ENCODE results near the gene CTLA4. TPM values are rescaled to one million over a fixed set of nuclear protein-coding genes. Genes with fewer than 3 reads are reported as not detected.
A peak's percentile ranks its signal among the peaks of the same experiment; 100 is the strongest.

Gene CTLA4
- polyA plus RNA-seq, 3 donors = 0.08 TPM; not detected in 2

DNA sequence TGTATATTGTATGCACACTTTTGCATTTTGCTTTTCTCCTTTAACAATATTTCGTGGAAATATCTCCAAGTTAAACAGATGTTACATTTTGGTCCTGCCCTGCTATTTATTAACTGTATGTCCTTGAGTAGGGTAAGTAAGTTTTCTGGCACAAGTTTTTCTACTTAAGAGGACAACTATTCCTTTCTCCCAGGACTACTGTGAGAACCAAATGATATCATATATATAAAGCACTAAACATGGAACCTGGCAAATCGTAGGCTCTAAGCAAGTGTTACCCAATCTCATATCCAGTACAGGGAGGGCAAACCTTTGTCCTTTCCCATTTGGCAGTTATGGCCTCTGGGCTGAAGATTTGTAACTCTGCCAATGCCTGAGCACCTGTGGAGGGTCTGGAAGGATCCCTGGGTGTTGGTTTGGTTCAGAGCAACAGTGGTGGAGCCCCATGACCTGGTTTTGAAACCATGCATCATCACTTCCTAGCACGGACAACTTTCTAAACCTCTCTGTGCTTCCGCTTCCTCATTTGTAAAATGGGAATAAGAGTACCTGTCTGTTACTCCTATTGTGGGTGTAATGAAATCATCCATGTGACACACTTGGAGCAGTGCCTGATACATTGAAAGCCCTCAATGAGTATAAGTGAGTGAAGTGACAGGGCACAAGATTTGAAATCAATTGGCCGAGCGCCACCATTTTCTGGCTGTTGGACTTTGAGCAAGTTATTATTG lies 40.7 kb downstream of the CTLA4 start:
- Mint-ChIP-seq H3K9me3 (peaks cover 0 to 5% (median 3%) of the 10 kb centered on the region in 7 donors), H3K36me3 (peaks cover 2 to 3% of the 10 kb centered on the region in 2 donors), H3K4me3 (no peak overlapping the region), H3K27me3 (ENCODE audit: low read depth in 3 of 3) (no peaks in the 10 kb centered on the region), H3K27ac (peak overlapping the region; percentile 84 to 95 (median 90)), H3K4me1 (peaks cover 25% of the 10 kb centered on the region)
- H3K4me2 ChIP-seq (replicated peaks; ENCODE audit: extremely low read depth, low read length, poor library complexity, severe bottlenecking) = peak overlapping the region; percentile 72
- peak overlapping the region; percentile 73 to 85 for H3K27ac ChIP-seq (ENCODE audit: low read depth in 1 of 2, low read length in 2 of 2)
- peaks cover 0 to under 1% of the 10 kb centered on the region in 2 donors for H3K36me3 ChIP-seq (replicated peaks in 1 of 2; ENCODE audit: control insufficient read depth in 1 of 2, insufficient read depth in 2 of 2, low read length in 2 of 2)
- TF ChIP-seq, protein P1, sequence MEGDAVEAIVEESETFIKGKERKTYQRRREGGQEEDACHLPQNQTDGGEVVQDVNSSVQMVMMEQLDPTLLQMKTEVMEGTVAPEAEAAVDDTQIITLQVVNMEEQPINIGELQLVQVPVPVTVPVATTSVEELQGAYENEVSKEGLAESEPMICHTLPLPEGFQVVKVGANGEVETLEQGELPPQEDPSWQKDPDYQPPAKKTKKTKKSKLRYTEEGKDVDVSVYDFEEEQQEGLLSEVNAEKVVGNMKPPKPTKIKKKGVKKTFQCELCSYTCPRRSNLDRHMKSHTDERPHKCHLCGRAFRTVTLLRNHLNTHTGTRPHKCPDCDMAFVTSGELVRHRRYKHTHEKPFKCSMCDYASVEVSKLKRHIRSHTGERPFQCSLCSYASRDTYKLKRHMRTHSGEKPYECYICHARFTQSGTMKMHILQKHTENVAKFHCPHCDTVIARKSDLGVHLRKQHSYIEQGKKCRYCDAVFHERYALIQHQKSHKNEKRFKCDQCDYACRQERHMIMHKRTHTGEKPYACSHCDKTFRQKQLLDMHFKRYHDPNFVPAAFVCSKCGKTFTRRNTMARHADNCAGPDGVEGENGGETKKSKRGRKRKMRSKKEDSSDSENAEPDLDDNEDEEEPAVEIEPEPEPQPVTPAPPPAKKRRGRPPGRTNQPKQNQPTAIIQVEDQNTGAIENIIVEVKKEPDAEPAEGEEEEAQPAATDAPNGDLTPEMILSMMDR (IDR thresholded peaks at IDR 0.05) = no peak
- WGBS (ENCODE audit: insufficient coverage) = 22% methylated on average over 1 of the region's 6 CpGs
- H3K4me3 ChIP-seq (replicated peaks in 1 of 3; ENCODE audit: low read depth in 2 of 3, low read length in 3 of 3) = peak overlapping the region in 1 of 3 experiments; percentile 68
- H3K4me1 ChIP-seq (ENCODE audit: control insufficient read depth in 1 of 2, insufficient read depth in 2 of 2, low read length in 2 of 2) = peaks cover 25 to 31% of the 10 kb centered on the region in 2 donors
- H2AFZ ChIP-seq (ENCODE audit: insufficient read depth, low read depth, low read length, poor library complexity, severe bottlenecking) = peak overlapping the region; percentile 50
- no peaks in the 10 kb centered on the region for H3K27me3 ChIP-seq (ENCODE audit: control insufficient read depth in 2 of 2, insufficient read depth in 2 of 2, low read length in 2 of 2)
- intact Hi-C loops (cut with micrococcal nuclease) = loop anchor here (5.0 to 10.0 kb wide), 7 partner anchors 36 to 426 kb away; no protein-coding TSS in a partner anchor
- H3K9me3 ChIP-seq (replicated peaks in 1 of 2; ENCODE audit: control insufficient read depth in 1 of 2, insufficient read depth in 1 of 2, low read length in 2 of 2) = peaks cover 1 to 3% of the 10 kb centered on the region in 2 donors
- H3K9ac ChIP-seq (ENCODE audit: insufficient read depth, low read length, poor library complexity, severe bottlenecking) = no peak overlapping the region
- peak; percentile 80 to 96 (median 96) for DNase-seq
- H3K79me2 ChIP-seq (ENCODE audit: insufficient read depth, low read length) = no peaks in the 10 kb centered on the region
- H4K20me1 ChIP-seq (ENCODE audit: insufficient read depth, low read length) = no peaks in the 10 kb centered on the region

DNA sequence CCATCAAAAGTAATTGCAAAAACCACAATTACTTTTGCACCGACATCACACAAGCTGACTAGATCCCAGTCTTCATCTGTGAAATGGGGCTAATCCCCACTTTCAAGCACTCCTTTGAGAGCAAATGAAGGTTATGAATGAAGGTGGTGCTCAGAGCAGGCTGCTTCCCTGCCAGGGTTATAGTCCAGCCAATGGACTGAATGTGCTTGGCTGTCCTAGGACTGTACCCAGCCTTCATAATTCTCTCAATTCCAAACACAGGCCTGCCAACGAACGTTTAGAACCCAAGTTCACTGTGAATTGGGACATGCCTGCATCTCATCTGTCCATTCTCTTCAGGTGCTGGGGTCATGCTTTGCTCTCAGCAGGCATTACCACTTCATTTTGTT lies 41.2 kb downstream of the CTLA4 start:
- H3K4me2 ChIP-seq (replicated peaks; ENCODE audit: extremely low read depth, low read length, poor library complexity, severe bottlenecking) = peak overlapping the region; percentile 72
- Mint-ChIP-seq H3K4me3 (no peak overlapping the region), H3K27ac (peak overlapping the region; percentile 84 to 95 (median 90)), H3K9me3 (peaks cover 0 to 5% (median under 1%) of the 10 kb centered on the region in 7 donors), H3K4me1 (peaks cover 26% of the 10 kb centered on the region), H3K36me3 (peaks cover 2 to 3% of the 10 kb centered on the region in 2 donors), H3K27me3 (ENCODE audit: low read depth in 3 of 3) (peaks cover 0 to under 1% (median 0%) of the 10 kb centered on the region in 3 donors)
- no peaks in the 10 kb centered on the region for H3K79me2 ChIP-seq (ENCODE audit: insufficient read depth, low read length)
- H3K4me3 ChIP-seq (replicated peaks in 1 of 3; ENCODE audit: low read depth in 2 of 3, low read length in 3 of 3) = peak overlapping the region in 1 of 3 experiments; percentile 68
- peaks cover 0 to 3% of the 10 kb centered on the region in 2 donors for H3K9me3 ChIP-seq (replicated peaks in 1 of 2; ENCODE audit: control insufficient read depth in 1 of 2, insufficient read depth in 1 of 2, low read length in 2 of 2)
- TF ChIP-seq, protein P1 (IDR thresholded peaks at IDR 0.05) = no peak
- 70% methylated on average over 2 of the region's 3 CpGs for WGBS (ENCODE audit: insufficient coverage)
- DNase-seq = no peak
- intact Hi-C loops (cut with micrococcal nuclease) = loop anchor here (5.0 to 10.0 kb wide), 7 partner anchors 36 to 426 kb away; no protein-coding TSS in a partner anchor
- no peak overlapping the region for H3K9ac ChIP-seq (ENCODE audit: insufficient read depth, low read length, poor library complexity, severe bottlenecking)
- peak overlapping the region; percentile 73 to 85 for H3K27ac ChIP-seq (ENCODE audit: low read depth in 1 of 2, low read length in 2 of 2)
- peak overlapping the region; percentile 50 for H2AFZ ChIP-seq (ENCODE audit: insufficient read depth, low read depth, low read length, poor library complexity, severe bottlenecking)
- H3K36me3 ChIP-seq (replicated peaks in 1 of 2; ENCODE audit: control insufficient read depth in 1 of 2, insufficient read depth in 2 of 2, low read length in 2 of 2) = no peaks in the 10 kb centered on the region
- H4K20me1 ChIP-seq (ENCODE audit: insufficient read depth, low read length) = no peaks in the 10 kb centered on the region
- peaks cover 26 to 32% of the 10 kb centered on the region in 2 donors for H3K4me1 ChIP-seq (ENCODE audit: control insufficient read depth in 1 of 2, insufficient read depth in 2 of 2, low read length in 2 of 2)
- no peaks in the 10 kb centered on the region for H3K27me3 ChIP-seq (ENCODE audit: control insufficient read depth in 2 of 2, insufficient read depth in 2 of 2, low read length in 2 of 2)

Data from CD14-positive monocyte (primary cell).